Tibial nerve (tissue), 4 donors: ENCODE data around the gene ANO7.

Experiments used
- CTCF ChIP-seq, 5 experiments: fragments of 200-600 bp in 3 of 5; fragments of 450-650 bp in 2 of 5; sonication (generic) in 3 of 5; IDR thresholded peaks; one replicate each; pipeline ENCODE4 v1.5.1; 2016 to 2019; ENCODE audit warnings: antibody characterized with exemption in 5 of 5, mild to moderate bottlenecking in 3 of 5, moderate library complexity in 2 of 5
- EP300 ChIP-seq, 2 donors: sonication (generic); formaldehyde crosslinking; IDR thresholded peaks; one replicate each; pipeline ENCODE4 v1.6.1; 2017; ENCODE audit warnings: antibody characterized with exemption in 2 of 2, mild to moderate bottlenecking in 1 of 2
- POLR2A ChIP-seq, 2 donors: fragments of 450-650 bp; IDR thresholded peaks; one replicate each; pipeline ENCODE4 v1.6.1; 2017; ENCODE audit warnings: antibody characterized with exemption in 2 of 2, mild to moderate bottlenecking in 2 of 2, moderate library complexity in 2 of 2

GRCh38 chr2:241267249-241268067 is 79.0 kb downstream of the ANO7 start:
- no peak for TF ChIP-seq CTCF (IDR thresholded peaks at IDR 0.05)
- no peak for TF ChIP-seq POLR2A (IDR thresholded peaks at IDR 0.05)
- TF ChIP-seq EP300 (IDR thresholded peaks at IDR 0.05), result no peak
